ENCODE measurements around the gene RPS27.

RPS27 gene

DNA sequence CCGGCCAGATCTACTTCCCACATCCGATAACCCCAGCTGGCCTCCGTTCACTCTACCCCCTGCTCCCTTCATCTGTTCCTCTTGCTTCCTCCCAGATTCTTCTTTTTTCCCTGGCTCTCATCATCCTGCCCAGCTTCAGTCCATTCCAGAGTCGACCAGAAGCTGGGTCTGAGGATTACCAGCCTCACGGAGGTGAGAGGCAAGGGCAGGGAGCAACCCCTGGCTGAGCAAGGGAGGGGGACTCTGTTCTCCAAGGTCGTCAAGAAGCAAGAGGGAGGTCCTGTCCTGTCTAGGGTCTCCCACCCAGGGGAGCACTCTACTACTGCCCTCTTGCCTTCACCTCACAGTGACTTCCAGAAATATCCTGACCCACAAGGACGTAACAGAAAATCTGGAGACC, 17.0 kb upstream of the RPS27 start:
- TF ChIP-seq BACH2 (CRISPR knock-in tag; IDR thresholded peaks at IDR 0.05; ENCODE audit: borderline replicate concordance) (no peak), ISL1 (CRISPR knock-in tag; IDR thresholded peaks at IDR 0.05) (no peak), CSDC2 (CRISPR knock-in tag; IDR thresholded peaks at IDR 0.05) (no peak), ZNF70 (CRISPR knock-in tag; IDR thresholded peaks at IDR 0.05) (no peak), ZC3H10 (CRISPR knock-in tag; IDR thresholded peaks at IDR 0.05) (no peak), ZNF565 (CRISPR knock-in tag; conservative IDR thresholded peaks at IDR 0.05; ENCODE audit: low read depth) (no peak), TOX (CRISPR knock-in tag; IDR thresholded peaks at IDR 0.05; ENCODE audit: borderline replicate concordance) (no peak), PPARA (CRISPR knock-in tag; IDR thresholded peaks at IDR 0.05; ENCODE audit: borderline replicate concordance) (no peak), ZNF8 (CRISPR knock-in tag; IDR thresholded peaks at IDR 0.05) (no peak), ESRRG (CRISPR knock-in tag; IDR thresholded peaks at IDR 0.05) (no peak), OSR1 (CRISPR knock-in tag; IDR thresholded peaks at IDR 0.05) (no peak), ARNTL (CRISPR knock-in tag; IDR thresholded peaks at IDR 0.05; ENCODE audit: borderline replicate concordance, low read depth) (no peak), SNAI2 (CRISPR knock-in tag; IDR thresholded peaks at IDR 0.05) (no peak), GLIS3 (CRISPR knock-in tag; IDR thresholded peaks at IDR 0.05) (no peak)
- TF ChIP-seq, protein P1, sequence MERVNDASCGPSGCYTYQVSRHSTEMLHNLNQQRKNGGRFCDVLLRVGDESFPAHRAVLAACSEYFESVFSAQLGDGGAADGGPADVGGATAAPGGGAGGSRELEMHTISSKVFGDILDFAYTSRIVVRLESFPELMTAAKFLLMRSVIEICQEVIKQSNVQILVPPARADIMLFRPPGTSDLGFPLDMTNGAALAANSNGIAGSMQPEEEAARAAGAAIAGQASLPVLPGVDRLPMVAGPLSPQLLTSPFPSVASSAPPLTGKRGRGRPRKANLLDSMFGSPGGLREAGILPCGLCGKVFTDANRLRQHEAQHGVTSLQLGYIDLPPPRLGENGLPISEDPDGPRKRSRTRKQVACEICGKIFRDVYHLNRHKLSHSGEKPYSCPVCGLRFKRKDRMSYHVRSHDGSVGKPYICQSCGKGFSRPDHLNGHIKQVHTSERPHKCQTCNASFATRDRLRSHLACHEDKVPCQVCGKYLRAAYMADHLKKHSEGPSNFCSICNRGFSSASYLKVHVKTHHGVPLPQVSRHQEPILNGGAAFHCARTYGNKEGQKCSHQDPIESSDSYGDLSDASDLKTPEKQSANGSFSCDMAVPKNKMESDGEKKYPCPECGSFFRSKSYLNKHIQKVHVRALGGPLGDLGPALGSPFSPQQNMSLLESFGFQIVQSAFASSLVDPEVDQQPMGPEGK (CRISPR knock-in tag; IDR thresholded peaks at IDR 0.05; ENCODE audit: borderline replicate concordance) = no peak
- TF ChIP-seq, protein P2, sequence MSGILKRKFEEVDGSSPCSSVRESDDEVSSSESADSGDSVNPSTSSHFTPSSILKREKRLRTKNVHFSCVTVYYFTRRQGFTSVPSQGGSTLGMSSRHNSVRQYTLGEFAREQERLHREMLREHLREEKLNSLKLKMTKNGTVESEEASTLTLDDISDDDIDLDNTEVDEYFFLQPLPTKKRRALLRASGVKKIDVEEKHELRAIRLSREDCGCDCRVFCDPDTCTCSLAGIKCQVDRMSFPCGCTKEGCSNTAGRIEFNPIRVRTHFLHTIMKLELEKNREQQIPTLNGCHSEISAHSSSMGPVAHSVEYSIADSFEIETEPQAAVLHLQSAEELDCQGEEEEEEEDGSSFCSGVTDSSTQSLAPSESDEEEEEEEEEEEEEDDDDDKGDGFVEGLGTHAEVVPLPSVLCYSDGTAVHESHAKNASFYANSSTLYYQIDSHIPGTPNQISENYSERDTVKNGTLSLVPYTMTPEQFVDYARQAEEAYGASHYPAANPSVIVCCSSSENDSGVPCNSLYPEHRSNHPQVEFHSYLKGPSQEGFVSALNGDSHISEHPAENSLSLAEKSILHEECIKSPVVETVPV (CRISPR knock-in tag; IDR thresholded peaks at IDR 0.05) = no peak
- TF ChIP-seq, protein P3, sequence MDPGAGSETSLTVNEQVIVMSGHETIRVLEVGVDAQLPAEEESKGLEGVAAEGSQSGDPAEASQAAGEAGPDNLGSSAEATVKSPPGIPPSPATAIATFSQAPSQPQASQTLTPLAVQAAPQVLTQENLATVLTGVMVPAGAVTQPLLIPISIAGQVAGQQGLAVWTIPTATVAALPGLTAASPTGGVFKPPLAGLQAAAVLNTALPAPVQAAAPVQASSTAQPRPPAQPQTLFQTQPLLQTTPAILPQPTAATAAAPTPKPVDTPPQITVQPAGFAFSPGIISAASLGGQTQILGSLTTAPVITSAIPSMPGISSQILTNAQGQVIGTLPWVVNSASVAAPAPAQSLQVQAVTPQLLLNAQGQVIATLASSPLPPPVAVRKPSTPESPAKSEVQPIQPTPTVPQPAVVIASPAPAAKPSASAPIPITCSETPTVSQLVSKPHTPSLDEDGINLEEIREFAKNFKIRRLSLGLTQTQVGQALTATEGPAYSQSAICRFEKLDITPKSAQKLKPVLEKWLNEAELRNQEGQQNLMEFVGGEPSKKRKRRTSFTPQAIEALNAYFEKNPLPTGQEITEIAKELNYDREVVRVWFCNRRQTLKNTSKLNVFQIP (CRISPR knock-in tag; IDR thresholded peaks at IDR 0.05; ENCODE audit: borderline replicate concordance, low read depth) = no peak
- TF ChIP-seq, protein P4, sequence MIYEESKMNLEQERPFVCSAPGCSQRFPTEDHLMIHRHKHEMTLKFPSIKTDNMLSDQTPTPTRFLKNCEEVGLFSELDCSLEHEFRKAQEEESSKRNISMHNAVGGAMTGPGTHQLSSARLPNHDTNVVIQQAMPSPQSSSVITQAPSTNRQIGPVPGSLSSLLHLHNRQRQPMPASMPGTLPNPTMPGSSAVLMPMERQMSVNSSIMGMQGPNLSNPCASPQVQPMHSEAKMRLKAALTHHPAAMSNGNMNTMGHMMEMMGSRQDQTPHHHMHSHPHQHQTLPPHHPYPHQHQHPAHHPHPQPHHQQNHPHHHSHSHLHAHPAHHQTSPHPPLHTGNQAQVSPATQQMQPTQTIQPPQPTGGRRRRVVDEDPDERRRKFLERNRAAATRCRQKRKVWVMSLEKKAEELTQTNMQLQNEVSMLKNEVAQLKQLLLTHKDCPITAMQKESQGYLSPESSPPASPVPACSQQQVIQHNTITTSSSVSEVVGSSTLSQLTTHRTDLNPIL (CRISPR knock-in tag; IDR thresholded peaks at IDR 0.05; ENCODE audit: low read depth) = no peak
- ATAC-seq = no peak

GRCh38 chr1:153976819-153977249, 13.7 kb upstream of the RPS27 start:
- TF ChIP-seq PPARA (CRISPR knock-in tag; IDR thresholded peaks at IDR 0.05; ENCODE audit: borderline replicate concordance) (no peak), ZNF8 (CRISPR knock-in tag; IDR thresholded peaks at IDR 0.05) (no peak), OSR1 (CRISPR knock-in tag; IDR thresholded peaks at IDR 0.05) (no peak), GLIS3 (CRISPR knock-in tag; IDR thresholded peaks at IDR 0.05) (no peak), TCF4 (CRISPR knock-in tag; IDR thresholded peaks at IDR 0.05; ENCODE audit: borderline replicate concordance) (no peak), TOX (CRISPR knock-in tag; IDR thresholded peaks at IDR 0.05; ENCODE audit: borderline replicate concordance) (no peak), SNAI2 (CRISPR knock-in tag; IDR thresholded peaks at IDR 0.05) (no peak), ZNF565 (CRISPR knock-in tag; conservative IDR thresholded peaks at IDR 0.05; ENCODE audit: low read depth) (no peak), ZC3H10 (CRISPR knock-in tag; IDR thresholded peaks at IDR 0.05) (no peak)
- TF ChIP-seq, protein P5, sequence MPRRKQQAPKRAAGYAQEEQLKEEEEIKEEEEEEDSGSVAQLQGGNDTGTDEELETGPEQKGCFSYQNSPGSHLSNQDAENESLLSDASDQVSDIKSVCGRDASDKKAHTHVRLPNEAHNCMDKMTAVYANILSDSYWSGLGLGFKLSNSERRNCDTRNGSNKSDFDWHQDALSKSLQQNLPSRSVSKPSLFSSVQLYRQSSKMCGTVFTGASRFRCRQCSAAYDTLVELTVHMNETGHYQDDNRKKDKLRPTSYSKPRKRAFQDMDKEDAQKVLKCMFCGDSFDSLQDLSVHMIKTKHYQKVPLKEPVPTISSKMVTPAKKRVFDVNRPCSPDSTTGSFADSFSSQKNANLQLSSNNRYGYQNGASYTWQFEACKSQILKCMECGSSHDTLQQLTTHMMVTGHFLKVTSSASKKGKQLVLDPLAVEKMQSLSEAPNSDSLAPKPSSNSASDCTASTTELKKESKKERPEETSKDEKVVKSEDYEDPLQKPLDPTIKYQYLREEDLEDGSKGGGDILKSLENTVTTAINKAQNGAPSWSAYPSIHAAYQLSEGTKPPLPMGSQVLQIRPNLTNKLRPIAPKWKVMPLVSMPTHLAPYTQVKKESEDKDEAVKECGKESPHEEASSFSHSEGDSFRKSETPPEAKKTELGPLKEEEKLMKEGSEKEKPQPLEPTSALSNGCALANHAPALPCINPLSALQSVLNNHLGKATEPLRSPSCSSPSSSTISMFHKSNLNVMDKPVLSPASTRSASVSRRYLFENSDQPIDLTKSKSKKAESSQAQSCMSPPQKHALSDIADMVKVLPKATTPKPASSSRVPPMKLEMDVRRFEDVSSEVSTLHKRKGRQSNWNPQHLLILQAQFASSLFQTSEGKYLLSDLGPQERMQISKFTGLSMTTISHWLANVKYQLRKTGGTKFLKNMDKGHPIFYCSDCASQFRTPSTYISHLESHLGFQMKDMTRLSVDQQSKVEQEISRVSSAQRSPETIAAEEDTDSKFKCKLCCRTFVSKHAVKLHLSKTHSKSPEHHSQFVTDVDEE (CRISPR knock-in tag; IDR thresholded peaks at IDR 0.05) = no peak
- TF ChIP-seq, protein P4 (CRISPR knock-in tag; IDR thresholded peaks at IDR 0.05; ENCODE audit: low read depth) = no peak
- peak; percentile 23 for ATAC-seq
